ENCODE measurements around the gene ZNF672. TPM values are rescaled to one million over a fixed set of nuclear protein-coding genes. Genes with fewer than 3 reads are reported as not detected.
"Not testable (repeated sequence)": the region's sequence is repeated elsewhere in the genome, so short reads cannot be mapped to it uniquely, and the experiment has no call there.

The ZNF672 gene
- polyA plus RNA-seq, 1 donor (not counting 4 experiments of a cell fraction or from before 2014, with no cell fraction given): 12.6 TPM

- Histone ChIP-seq H3K36me3 (ENCODE audit: control insufficient read depth in 2 of 2, extremely low read depth in 1 of 2, insufficient read depth in 2 of 2, low read length in 2 of 2) (peaks cover under 1 to 3% of the 10 kb centered on the region in 2 experiments), H3K9me3 (ENCODE audit: control insufficient read depth, low read depth, low read length) (no peaks in the 10 kb centered on the region), H3K4me3 (ENCODE audit: control insufficient read depth in 2 of 3, extremely low read depth in 1 of 3, insufficient read depth in 2 of 3, low read depth in 1 of 3, low read length in 3 of 3) (no peak overlapping the region), H3K9me1 (ENCODE audit: control insufficient read depth, extremely low read depth, insufficient read depth, low read length) (no peaks in the 10 kb centered on the region), H3K27me3 (ENCODE audit: control insufficient read depth, extremely low read depth, insufficient read depth, low read length) (no peaks in the 10 kb centered on the region), H3K27ac (ENCODE audit: control insufficient read depth, insufficient read depth, low read length) (no peak overlapping the region), H3K9ac (ENCODE audit: control insufficient read depth, extremely low read depth, insufficient read depth, low read length) (no peak overlapping the region), H3K4me2 (ENCODE audit: control insufficient read depth, extremely low read depth, insufficient read depth, low read depth, low read length) (no peak overlapping the region), H2AFZ (ENCODE audit: control insufficient read depth, low read length) (no peak overlapping the region), H3K79me2 (ENCODE audit: control insufficient read depth, insufficient read depth, low read length) (peaks cover 17% of the 10 kb centered on the region), H4K20me1 (ENCODE audit: control insufficient read depth, extremely low read depth, insufficient read depth, low read length) (no peaks in the 10 kb centered on the region), H3K4me1 (ENCODE audit: control insufficient read depth, extremely low read depth, insufficient read depth, low read length) (peaks cover 15% of the 10 kb centered on the region)
- DNase-seq (ENCODE audit: low read depth, low spot score): no peak
- FAIRE-seq: no peak
- TF ChIP-seq EZH2 (IDR thresholded peaks at IDR 0.05; ENCODE audit: low read length): no peak
- dilution Hi-C loops (cut with MboI; ENCODE audit: extremely low pct_ligation_motif_present, low sequenced_read_pairs): no loop called here
Measured at GRCh38 chr1:248828845-248829244, 9.2 kb upstream of the ZNF672 start.

- H3K9ac ChIP-seq (ENCODE audit: control insufficient read depth, extremely low read depth, insufficient read depth, low read length); H3K27ac ChIP-seq (ENCODE audit: control insufficient read depth, insufficient read depth, low read length); H2AFZ ChIP-seq (ENCODE audit: control insufficient read depth, low read length); dilution Hi-C loops (cut with MboI; ENCODE audit: extremely low pct_ligation_motif_present, low sequenced_read_pairs); FAIRE-seq; DNase-seq (ENCODE audit: low read depth, low spot score); H3K36me3 ChIP-seq (ENCODE audit: control insufficient read depth in 2 of 2, extremely low read depth in 1 of 2, insufficient read depth in 2 of 2, low read length in 2 of 2); H3K9me3 ChIP-seq (ENCODE audit: control insufficient read depth, low read depth, low read length); H3K4me2 ChIP-seq (ENCODE audit: control insufficient read depth, extremely low read depth, insufficient read depth, low read depth, low read length); H3K4me1 ChIP-seq (ENCODE audit: control insufficient read depth, extremely low read depth, insufficient read depth, low read length); H3K79me2 ChIP-seq (ENCODE audit: control insufficient read depth, insufficient read depth, low read length); H3K4me3 ChIP-seq (ENCODE audit: control insufficient read depth in 2 of 3, extremely low read depth in 1 of 3, insufficient read depth in 2 of 3, low read depth in 1 of 3, low read length in 3 of 3); H3K27me3 ChIP-seq (ENCODE audit: control insufficient read depth, extremely low read depth, insufficient read depth, low read length); H4K20me1 ChIP-seq (ENCODE audit: control insufficient read depth, extremely low read depth, insufficient read depth, low read length); H3K9me1 ChIP-seq (ENCODE audit: control insufficient read depth, extremely low read depth, insufficient read depth, low read length): not testable (repeated sequence)
Measured at GRCh38 chr1:248830718-248831017, 7.4 kb upstream of the ZNF672 start.

GRCh38 chr1:248831842-248832241 lies 6.2 kb upstream of the ZNF672 start:
- dilution Hi-C loops (cut with MboI; ENCODE audit: extremely low pct_ligation_motif_present, low sequenced_read_pairs): no loop called here
- TF ChIP-seq EZH2 (IDR thresholded peaks at IDR 0.05; ENCODE audit: low read length): no peak
- TF ChIP-seq, protein P1, sequence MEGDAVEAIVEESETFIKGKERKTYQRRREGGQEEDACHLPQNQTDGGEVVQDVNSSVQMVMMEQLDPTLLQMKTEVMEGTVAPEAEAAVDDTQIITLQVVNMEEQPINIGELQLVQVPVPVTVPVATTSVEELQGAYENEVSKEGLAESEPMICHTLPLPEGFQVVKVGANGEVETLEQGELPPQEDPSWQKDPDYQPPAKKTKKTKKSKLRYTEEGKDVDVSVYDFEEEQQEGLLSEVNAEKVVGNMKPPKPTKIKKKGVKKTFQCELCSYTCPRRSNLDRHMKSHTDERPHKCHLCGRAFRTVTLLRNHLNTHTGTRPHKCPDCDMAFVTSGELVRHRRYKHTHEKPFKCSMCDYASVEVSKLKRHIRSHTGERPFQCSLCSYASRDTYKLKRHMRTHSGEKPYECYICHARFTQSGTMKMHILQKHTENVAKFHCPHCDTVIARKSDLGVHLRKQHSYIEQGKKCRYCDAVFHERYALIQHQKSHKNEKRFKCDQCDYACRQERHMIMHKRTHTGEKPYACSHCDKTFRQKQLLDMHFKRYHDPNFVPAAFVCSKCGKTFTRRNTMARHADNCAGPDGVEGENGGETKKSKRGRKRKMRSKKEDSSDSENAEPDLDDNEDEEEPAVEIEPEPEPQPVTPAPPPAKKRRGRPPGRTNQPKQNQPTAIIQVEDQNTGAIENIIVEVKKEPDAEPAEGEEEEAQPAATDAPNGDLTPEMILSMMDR (optimal IDR thresholded peaks at IDR 0.05 in 1 of 3, IDR thresholded peaks at IDR 0.05 in 1 of 3, conservative IDR thresholded peaks at IDR 0.05 in 1 of 3; ENCODE audit: extremely low read depth in 1 of 3, insufficient read depth in 2 of 3, low read length in 3 of 3): no peak

More at GRCh38 chr1:248831842-248832241, 6.2 kb upstream of the ZNF672 start:
- no peak overlapping the region for H2AFZ ChIP-seq (ENCODE audit: control insufficient read depth, low read length)
- DNase-seq (ENCODE audit: low read depth, low spot score): no peak
- no peak overlapping the region for H3K9ac ChIP-seq (ENCODE audit: control insufficient read depth, extremely low read depth, insufficient read depth, low read length)
- no peaks in the 10 kb centered on the region for H3K9me1 ChIP-seq (ENCODE audit: control insufficient read depth, extremely low read depth, insufficient read depth, low read length)
- peaks cover 1% of the 10 kb centered on the region for H3K4me1 ChIP-seq (ENCODE audit: control insufficient read depth, extremely low read depth, insufficient read depth, low read length)
- no peaks in the 10 kb centered on the region for H3K9me3 ChIP-seq (ENCODE audit: control insufficient read depth, low read depth, low read length)
- FAIRE-seq: no peak
- no peaks in the 10 kb centered on the region for H3K36me3 ChIP-seq (ENCODE audit: control insufficient read depth in 2 of 2, extremely low read depth in 1 of 2, insufficient read depth in 2 of 2, low read length in 2 of 2)
- H3K79me2 ChIP-seq (ENCODE audit: control insufficient read depth, insufficient read depth, low read length): no peaks in the 10 kb centered on the region
- H3K27ac ChIP-seq (ENCODE audit: control insufficient read depth, insufficient read depth, low read length): no peak overlapping the region
- H3K4me3 ChIP-seq (ENCODE audit: control insufficient read depth in 2 of 3, extremely low read depth in 1 of 3, insufficient read depth in 2 of 3, low read depth in 1 of 3, low read length in 3 of 3): no peak overlapping the region
- no peaks in the 10 kb centered on the region for H3K27me3 ChIP-seq (ENCODE audit: control insufficient read depth, extremely low read depth, insufficient read depth, low read length)
- no peak overlapping the region for H3K4me2 ChIP-seq (ENCODE audit: control insufficient read depth, extremely low read depth, insufficient read depth, low read depth, low read length)
- H4K20me1 ChIP-seq (ENCODE audit: control insufficient read depth, extremely low read depth, insufficient read depth, low read length): no peaks in the 10 kb centered on the region
